Measurements from ENCODE around the gene CRHR1.
A peak's percentile ranks its signal among the peaks of the same experiment; 100 is the strongest.

CRHR1 gene

GRCh38 chr17:45761957-45762565, 22.1 kb upstream of the CRHR1 start:
- no peak for DNase-seq (ENCODE audit: low read depth, low spot score)
- H3K9me3 ChIP-seq (ENCODE audit: insufficient read depth, low read length) = no peaks in the 10 kb centered on the region
- peaks cover 2% of the 10 kb centered on the region for H3K4me1 ChIP-seq (ENCODE audit: insufficient read depth, insufficient read length)
- peaks cover 5% of the 10 kb centered on the region for H3K27me3 ChIP-seq (ENCODE audit: insufficient read depth, insufficient read length)
- no peak overlapping the region for H3K4me3 ChIP-seq (ENCODE audit: insufficient read length, low read depth)
- no peak overlapping the region for H3K9ac ChIP-seq (ENCODE audit: insufficient read length, low read depth)
- H3K36me3 ChIP-seq (ENCODE audit: insufficient read depth, insufficient read length, low read length) = no peaks in the 10 kb centered on the region
- no peak for TF ChIP-seq YY1 (IDR thresholded peaks at IDR 0.05; ENCODE audit: insufficient read depth, insufficient read length)
- TF ChIP-seq SUZ12 (IDR thresholded peaks at IDR 0.05; ENCODE audit: extremely low read depth, insufficient read depth, insufficient read length) = no peak
- no peak for TF ChIP-seq ZNF274 (IDR thresholded peaks at IDR 0.05; ENCODE audit: low read depth, low read length)

GRCh38 chr17:45763182-45763581, 20.9 kb upstream of the CRHR1 start:
- Histone ChIP-seq H3K36me3 (ENCODE audit: insufficient read depth, insufficient read length, low read length) (no peaks in the 10 kb centered on the region), H3K9me3 (ENCODE audit: insufficient read depth, low read length) (no peaks in the 10 kb centered on the region), H3K4me1 (ENCODE audit: insufficient read depth, insufficient read length) (peaks cover 4% of the 10 kb centered on the region), H3K9ac (ENCODE audit: insufficient read length, low read depth) (no peak overlapping the region), H3K27me3 (ENCODE audit: insufficient read depth, insufficient read length) (peaks cover 5% of the 10 kb centered on the region), H3K4me3 (ENCODE audit: insufficient read length, low read depth) (no peak overlapping the region)
- DNase-seq (ENCODE audit: low read depth, low spot score) = no peak
- no peak for TF ChIP-seq ZNF274 (IDR thresholded peaks at IDR 0.05; ENCODE audit: low read depth, low read length)
- no peak for TF ChIP-seq YY1 (IDR thresholded peaks at IDR 0.05; ENCODE audit: insufficient read depth, insufficient read length)
- no peak for TF ChIP-seq SUZ12 (IDR thresholded peaks at IDR 0.05; ENCODE audit: extremely low read depth, insufficient read depth, insufficient read length)

GRCh38 chr17:45764479-45764878, 19.6 kb upstream of the CRHR1 start:
- TF ChIP-seq YY1 (IDR thresholded peaks at IDR 0.05; ENCODE audit: insufficient read depth, insufficient read length) = no peak

GRCh38 chr17:45768000-45768399, 16.1 kb upstream of the CRHR1 start:
- Histone ChIP-seq H3K4me1 (ENCODE audit: insufficient read depth, insufficient read length) (peaks cover 12% of the 10 kb centered on the region), H3K9me3 (ENCODE audit: insufficient read depth, low read length) (no peaks in the 10 kb centered on the region), H3K4me3 (ENCODE audit: insufficient read length, low read depth) (no peak overlapping the region), H3K36me3 (ENCODE audit: insufficient read depth, insufficient read length, low read length) (no peaks in the 10 kb centered on the region), H3K9ac (ENCODE audit: insufficient read length, low read depth) (no peak overlapping the region), H3K27me3 (ENCODE audit: insufficient read depth, insufficient read length) (peaks cover 5% of the 10 kb centered on the region)
- no peak for DNase-seq (ENCODE audit: low read depth, low spot score)
- no peak for TF ChIP-seq ZNF274 (IDR thresholded peaks at IDR 0.05; ENCODE audit: low read depth, low read length)
- TF ChIP-seq YY1 (IDR thresholded peaks at IDR 0.05; ENCODE audit: insufficient read depth, insufficient read length) = no peak
- TF ChIP-seq SUZ12 (IDR thresholded peaks at IDR 0.05; ENCODE audit: extremely low read depth, insufficient read depth, insufficient read length) = no peak

More at GRCh38 chr17:45764479-45764878, 19.6 kb upstream of the CRHR1 start:
- H3K4me1 ChIP-seq (ENCODE audit: insufficient read depth, insufficient read length) = peaks cover 7% of the 10 kb centered on the region
- no peaks in the 10 kb centered on the region for H3K36me3 ChIP-seq (ENCODE audit: insufficient read depth, insufficient read length, low read length)
- no peak for DNase-seq (ENCODE audit: low read depth, low spot score)
- no peaks in the 10 kb centered on the region for H3K9me3 ChIP-seq (ENCODE audit: insufficient read depth, low read length)
- H3K9ac ChIP-seq (ENCODE audit: insufficient read length, low read depth) = no peak overlapping the region
- peaks cover 5% of the 10 kb centered on the region for H3K27me3 ChIP-seq (ENCODE audit: insufficient read depth, insufficient read length)
- no peak overlapping the region for H3K4me3 ChIP-seq (ENCODE audit: insufficient read length, low read depth)

- Histone ChIP-seq H3K4me1 (ENCODE audit: insufficient read depth, insufficient read length) (peaks cover 16% of the 10 kb centered on the region), H3K27me3 (ENCODE audit: insufficient read depth, insufficient read length) (peaks cover 4% of the 10 kb centered on the region), H3K36me3 (ENCODE audit: insufficient read depth, insufficient read length, low read length) (no peaks in the 10 kb centered on the region), H3K9ac (ENCODE audit: insufficient read length, low read depth) (peak overlapping the region; percentile 27), H3K4me3 (ENCODE audit: insufficient read length, low read depth) (no peak overlapping the region), H3K9me3 (ENCODE audit: insufficient read depth, low read length) (no peaks in the 10 kb centered on the region)
- TF ChIP-seq ZNF274 (IDR thresholded peaks at IDR 0.05; ENCODE audit: low read depth, low read length) (no peak), SUZ12 (IDR thresholded peaks at IDR 0.05; ENCODE audit: extremely low read depth, insufficient read depth, insufficient read length) (no peak), YY1 (IDR thresholded peaks at IDR 0.05; ENCODE audit: insufficient read depth, insufficient read length) (no peak)
- no peak for DNase-seq (ENCODE audit: low read depth, low spot score)
These were observed 13.4 kb upstream of the CRHR1 start for GRCh38 chr17:45770632-45771270.

- no peaks in the 10 kb centered on the region for H3K9me3 ChIP-seq (ENCODE audit: insufficient read depth, low read length)
- no peak overlapping the region for H3K4me3 ChIP-seq (ENCODE audit: insufficient read length, low read depth)
- no peak for TF ChIP-seq SUZ12 (IDR thresholded peaks at IDR 0.05; ENCODE audit: extremely low read depth, insufficient read depth, insufficient read length)
- TF ChIP-seq ZNF274 (IDR thresholded peaks at IDR 0.05; ENCODE audit: low read depth, low read length) = no peak
- TF ChIP-seq YY1 (IDR thresholded peaks at IDR 0.05; ENCODE audit: insufficient read depth, insufficient read length) = no peak
- no peaks in the 10 kb centered on the region for H3K36me3 ChIP-seq (ENCODE audit: insufficient read depth, insufficient read length, low read length)
- peaks cover 4% of the 10 kb centered on the region for H3K27me3 ChIP-seq (ENCODE audit: insufficient read depth, insufficient read length)
- DNase-seq (ENCODE audit: low read depth, low spot score) = no peak
- peaks cover 16% of the 10 kb centered on the region for H3K4me1 ChIP-seq (ENCODE audit: insufficient read depth, insufficient read length)
- peak overlapping the region; percentile 27 for H3K9ac ChIP-seq (ENCODE audit: insufficient read length, low read depth)
These were observed 12.7 kb upstream of the CRHR1 start for GRCh38 chr17:45771271-45771959.

- no peak for DNase-seq (ENCODE audit: low read depth, low spot score)
These were observed 9.0 kb upstream of the CRHR1 start for GRCh38 chr17:45775148-45775547.

More at GRCh38 chr17:45775148-45775547, 9.0 kb upstream of the CRHR1 start:
- H3K36me3 ChIP-seq (ENCODE audit: insufficient read depth, insufficient read length, low read length) = no peaks in the 10 kb centered on the region
- H3K4me3 ChIP-seq (ENCODE audit: insufficient read length, low read depth) = no peak overlapping the region
- no peak overlapping the region for H3K9ac ChIP-seq (ENCODE audit: insufficient read length, low read depth)
- no peak for TF ChIP-seq YY1 (IDR thresholded peaks at IDR 0.05; ENCODE audit: insufficient read depth, insufficient read length)
- TF ChIP-seq SUZ12 (IDR thresholded peaks at IDR 0.05; ENCODE audit: extremely low read depth, insufficient read depth, insufficient read length) = no peak
- TF ChIP-seq ZNF274 (IDR thresholded peaks at IDR 0.05; ENCODE audit: low read depth, low read length) = no peak
- peaks cover 4% of the 10 kb centered on the region for H3K27me3 ChIP-seq (ENCODE audit: insufficient read depth, insufficient read length)
- H3K4me1 ChIP-seq (ENCODE audit: insufficient read depth, insufficient read length) = peaks cover 14% of the 10 kb centered on the region
- no peaks in the 10 kb centered on the region for H3K9me3 ChIP-seq (ENCODE audit: insufficient read depth, low read length)
